ENCODE measurements around the gene CSNK1A1L.

GRCh38 chr13:37085606-37086005, 19.9 kb downstream of the CSNK1A1L start:
- TF ChIP-seq CTCF (optimal IDR thresholded peaks at IDR 0.05 in 1 of 3, IDR thresholded peaks at IDR 0.05 in 1 of 3, conservative IDR thresholded peaks at IDR 0.05 in 1 of 3; ENCODE audit: extremely low read depth in 1 of 3, insufficient read depth in 2 of 3, low read length in 3 of 3) = no peak
- no peak for TF ChIP-seq EZH2 (IDR thresholded peaks at IDR 0.05; ENCODE audit: low read length)

Measured in keratinocyte (primary cell).